IPS-18c (cell line): ENCODE results near the gene IRF1.
"Not testable (repeated sequence)": the region's sequence is repeated elsewhere in the genome, so short reads cannot be mapped to it uniquely, and the experiment has no call there.

Experiments used
- H3K4me3 ChIP-seq: 2 replicates; pipeline ENCODE4 v1.7.0; 2013; ENCODE audit warnings: low read depth, mild to moderate bottlenecking, low read length, moderate library complexity; ENCODE audit not compliant: insufficient read depth
- H3K9me3 ChIP-seq: one replicate; pipeline ENCODE4 v1.6.1; 2013; ENCODE audit warnings: mild to moderate bottlenecking, low read length, moderate library complexity; ENCODE audit not compliant: control insufficient read depth, insufficient read depth

Gene IRF1

GRCh38 chr5:132491368-132492364, 1.1 kb upstream of the IRF1 start:
- H3K4me3 ChIP-seq = peak overlapping the region; percentile 77
- no peaks in the 10 kb centered on the region for H3K9me3 ChIP-seq

- H3K9me3 ChIP-seq = no peaks in the 10 kb centered on the region
- peak overlapping the region; percentile 77 for H3K4me3 ChIP-seq
These were observed 596 bp downstream of the IRF1 start for GRCh38 chr5:132489871-132490483.

GRCh38 chr5:132489051-132489770, 1.4 kb downstream of the IRF1 start:
- Histone ChIP-seq H3K4me3 (peak overlapping the region; percentile 77), H3K9me3 (no peaks in the 10 kb centered on the region)

- no peak overlapping the region for H3K4me3 ChIP-seq
- no peaks in the 10 kb centered on the region for H3K9me3 ChIP-seq
These were observed 2.0 kb downstream of the IRF1 start for GRCh38 chr5:132488590-132488989.

- H3K4me3 ChIP-seq = no peak overlapping the region
- no peaks in the 10 kb centered on the region for H3K9me3 ChIP-seq
These were observed 2.6 kb downstream of the IRF1 start for GRCh38 chr5:132487841-132488555.

- no peaks in the 10 kb centered on the region for H3K9me3 ChIP-seq
- no peak overlapping the region for H3K4me3 ChIP-seq
These were observed 3.5 kb downstream of the IRF1 start for GRCh38 chr5:132487095-132487428.

- Histone ChIP-seq H3K4me3 (no peak overlapping the region), H3K9me3 (no peaks in the 10 kb centered on the region)
These were observed 4.1 kb downstream of the IRF1 start for GRCh38 chr5:132486318-132487094.

- no peak overlapping the region for H3K4me3 ChIP-seq
These were observed 4.8 kb downstream of the IRF1 start for GRCh38 chr5:132485641-132486317.

GRCh38 chr5:132484876-132485640, 5.5 kb downstream of the IRF1 start:
- H3K9me3 ChIP-seq, H3K4me3 ChIP-seq: not testable (repeated sequence)

More at GRCh38 chr5:132485641-132486317, 4.8 kb downstream of the IRF1 start:
- no peaks in the 10 kb centered on the region for H3K9me3 ChIP-seq

GRCh38 chr5:132484391-132484725, 6.2 kb downstream of the IRF1 start:
- Histone ChIP-seq H3K4me3 (no peak overlapping the region), H3K9me3 (no peaks in the 10 kb centered on the region)

- H3K4me3 ChIP-seq = no peak overlapping the region
These were observed 6.7 kb downstream of the IRF1 start for GRCh38 chr5:132483661-132484390.

GRCh38 chr5:132483101-132483500, 7.5 kb downstream of the IRF1 start:
- H3K4me3 ChIP-seq = no peak overlapping the region
- no peaks in the 10 kb centered on the region for H3K9me3 ChIP-seq

More at GRCh38 chr5:132483661-132484390, 6.7 kb downstream of the IRF1 start:
- no peaks in the 10 kb centered on the region for H3K9me3 ChIP-seq

GRCh38 chr5:132481596-132482211, 8.9 kb downstream of the IRF1 start:
- no peaks in the 10 kb centered on the region for H3K9me3 ChIP-seq
- no peak overlapping the region for H3K4me3 ChIP-seq

- no peaks in the 10 kb centered on the region for H3K9me3 ChIP-seq
- H3K4me3 ChIP-seq = no peak overlapping the region
These were observed 9.5 kb downstream of the IRF1 start for GRCh38 chr5:132480893-132481595.
